Occipital lobe (tissue), 1 donor: Measurements from ENCODE around the gene CIAO1. TPM values are rescaled to one million over a fixed set of nuclear protein-coding genes. Genes with fewer than 3 reads are reported as not detected.

Experiments
- total RNA-seq: library from RNA; depleted of rRNA; stranded (reverse); fragments of >200 nt; gene quantifications from one replicate; pipeline ENCODE4 v1.2.3, GENCODE V29; 2014

Gene CIAO1
- total RNA-seq, 1 donor from 2014 or later: 80.3 TPM

Other genes with a start within 250 kb of the CIAO1 start
- gene GPAT2, start 231.3 kb upstream of the CIAO1 start, total RNA-seq: 1.6 TPM
- gene ADRA2B, start 149.7 kb upstream of the CIAO1 start, total RNA-seq: not detected
- gene ASTL, start 127.7 kb upstream of the CIAO1 start, total RNA-seq: not detected
- gene DUSP2, start 120.8 kb upstream of the CIAO1 start, total RNA-seq: 7.3 TPM
- gene STARD7, start 57.4 kb upstream of the CIAO1 start, total RNA-seq: 165 TPM
- gene TMEM127, start 228 bp upstream of the CIAO1 start, total RNA-seq: 19.7 TPM
- gene SNRNP200, start 39.3 kb downstream of the CIAO1 start, total RNA-seq: 40.4 TPM
- 7.5 TPM for gene ITPRIPL1, start 59.1 kb downstream of the CIAO1 start, total RNA-seq
- 2.3 TPM for gene NCAPH, start 69.5 kb downstream of the CIAO1 start, total RNA-seq
- 0.16 TPM for gene NEURL3, start 239.1 kb downstream of the CIAO1 start, total RNA-seq